ENCODE data around the gene SYPL1. TPM values are rescaled to one million over a fixed set of nuclear protein-coding genes. Genes with fewer than 3 reads are reported as not detected.

The SYPL1 gene
- total and polyA plus RNA-seq, 9 of the 15 experiments (the other 6 are each of a cell fraction or from before 2014, with no cell fraction given): 23.8 to 214 (median 70.2) TPM

DNA sequence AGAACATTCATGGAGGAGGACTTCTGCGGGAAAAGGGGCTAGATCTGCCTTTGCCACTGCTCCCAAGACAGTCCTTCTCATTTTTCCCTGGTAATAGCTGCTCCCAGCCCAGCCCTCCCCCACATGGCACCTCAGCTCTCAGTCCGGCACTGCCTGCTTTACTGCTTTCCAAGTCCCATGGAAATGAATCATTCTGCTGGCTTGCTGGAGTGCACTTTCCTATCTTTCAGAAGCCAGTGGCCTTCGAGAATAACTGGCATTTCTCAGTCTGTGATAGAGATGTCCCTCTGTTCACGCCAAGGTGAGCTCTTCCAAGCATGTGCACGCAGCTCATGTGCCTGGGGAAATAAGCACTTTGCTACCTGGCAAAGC is 61.4 kb downstream of the SYPL1 start:
- FAIRE-seq (no peak), ATAC-seq (no peak), DNase-seq (ENCODE audit: extremely low read depth in 1 of 4, low spot score in 3 of 4) (no peak)
- no peak overlapping the region for H3K4me2 ChIP-seq (ENCODE audit: insufficient read depth, low read length)
- peaks cover 73 to 81% of the 10 kb centered on the region in 2 experiments for H3K27me3 ChIP-seq (ENCODE audit: control insufficient read depth in 2 of 2, insufficient read depth in 2 of 2, low read length in 2 of 2)
- no peak overlapping the region for H3K4me3 ChIP-seq
- H3K36me3 ChIP-seq (ENCODE audit: control insufficient read depth, insufficient read depth, low read length): no peaks in the 10 kb centered on the region
- 0 out of 2 replicates have a peak, but pooled peaks cover 2% of the 10 kb centered on the region for H3K9me3 ChIP-seq (replicated peaks; ENCODE audit: control insufficient read depth, insufficient read depth, low read depth, low read length)
- intact Hi-C loops (cut with micrococcal nuclease): no loop called here
- H2AFZ ChIP-seq (ENCODE audit: low read depth, low read length): no peak overlapping the region
- peaks cover 7% of the 10 kb centered on the region; the same call in 1 of the 2 replicates for H4K20me1 ChIP-seq (replicated peaks; ENCODE audit: control insufficient read depth, insufficient read depth, low read length)
- CTCF ChIA-PET (ENCODE audit: low intra/inter-chr PET ratio): interaction anchor here (0.7 to 3.1 kb wide), 2 partner anchors 88 to 102 kb away, joined by 3 to 20 read pairs; no protein-coding TSS in a partner anchor
- no peaks in the 10 kb centered on the region for H3K9me1 ChIP-seq (ENCODE audit: control insufficient read depth, insufficient read depth, low read length)
- H3K79me2 ChIP-seq (ENCODE audit: control insufficient read depth, insufficient read depth, low read length): no peaks in the 10 kb centered on the region
- POLR2A ChIA-PET: interaction anchor here (0.5 kb wide), 1 partner anchor 246 kb away, joined by 4 read pairs; no protein-coding TSS in a partner anchor
- no peak overlapping the region for H3K27ac ChIP-seq (ENCODE audit: extremely low read depth, low read depth, low read length)
- no peak overlapping the region for H3K9ac ChIP-seq (ENCODE audit: insufficient read depth in 1 of 2, low read depth in 2 of 2, low read length in 2 of 2)
- no peaks in the 10 kb centered on the region for H3K4me1 ChIP-seq (replicated peaks in 1 of 2; ENCODE audit: control insufficient read depth in 2 of 2, insufficient read depth in 2 of 2, low read length in 2 of 2)
- 2% methylated on average over 5 of the region's 5 CpGs for WGBS (ENCODE audit: insufficient coverage, low coverage, missing lambda C conversion rate)
- BruUV-seq (replicated peaks): no TSS peak
- in situ Hi-C loops (cut with MboI): no loop called here
- TF ChIP-seq VEZF1 (CRISPR knock-in tag; IDR thresholded peaks at IDR 0.05) (no peak), ZFPM2 (CRISPR knock-in tag; IDR thresholded peaks at IDR 0.05) (no peak), TCF7 (IDR thresholded peaks at IDR 0.05; ENCODE audit: borderline replicate concordance) (no peak), KLF6 (CRISPR knock-in tag; IDR thresholded peaks at IDR 0.05; ENCODE audit: borderline replicate concordance) (no peak), ZNF12 (CRISPR knock-in tag; IDR thresholded peaks at IDR 0.05) (no peak), ZFP36 (IDR thresholded peaks at IDR 0.05; ENCODE audit: low read depth, low read length, partially characterized antibody) (no peak), CHD7 (IDR thresholded peaks at IDR 0.05; ENCODE audit: low read depth, low read length) (no peak), PTBP1 (IDR thresholded peaks at IDR 0.05; ENCODE audit: low read depth, low read length) (no peak), NFXL1 (CRISPR knock-in tag; IDR thresholded peaks at IDR 0.05) (no peak), TRIM24 (IDR thresholded peaks at IDR 0.05) (no peak), RHOXF2B (CRISPR knock-in tag; conservative IDR thresholded peaks at IDR 0.05) (no peak), SLC30A9 (CRISPR knock-in tag; IDR thresholded peaks at IDR 0.05) (no peak)

Measured in K562 (cell line).